PFSK-1 (cell line): Measurements from ENCODE around the gene STX5.

Experiments
- FOXP2 ChIP-seq: optimal IDR thresholded peaks from 2 replicates; pipeline ENCODE3; 2011; ENCODE audit warnings: borderline replicate concordance, control low read depth, inconsistent platforms; ENCODE audit not compliant: insufficient read depth; ENCODE audit errors: extremely low read length, extremely low read depth
- POLR2AphosphoS5 ChIP-seq: IDR thresholded peaks from 2 replicates; pipeline ENCODE4 v1.6.1; 2012; ENCODE audit warnings: low read depth, mild to moderate bottlenecking, control low read depth, low read length, moderate library complexity
- SIN3A ChIP-seq: IDR thresholded peaks from 2 replicates; pipeline ENCODE4 v1.6.1; 2012; ENCODE audit warnings: mild to moderate bottlenecking, low read length, moderate library complexity, borderline replicate concordance; ENCODE audit not compliant: insufficient read depth
- TAF1 ChIP-seq: IDR thresholded peaks from 2 replicates; pipeline ENCODE4 v1.6.1; 2012; ENCODE audit warnings: low read length, control low read depth, borderline replicate concordance; ENCODE audit not compliant: insufficient read depth
- TF ChIP-seq, protein P1 (sequence below), 2 experiments: IDR thresholded peaks; 2 replicates each; pipeline versions ENCODE4 v1.6.1 to v1.8.0; 2011 to 2012; ENCODE audit warnings: low read depth in 2 of 2, low read length in 2 of 2, control low read depth in 1 of 2, inconsistent platforms in 1 of 2, mild to moderate bottlenecking in 1 of 2, moderate library complexity in 1 of 2; ENCODE audit not compliant: insufficient read depth in 1 of 2

STX5 gene

DNA sequence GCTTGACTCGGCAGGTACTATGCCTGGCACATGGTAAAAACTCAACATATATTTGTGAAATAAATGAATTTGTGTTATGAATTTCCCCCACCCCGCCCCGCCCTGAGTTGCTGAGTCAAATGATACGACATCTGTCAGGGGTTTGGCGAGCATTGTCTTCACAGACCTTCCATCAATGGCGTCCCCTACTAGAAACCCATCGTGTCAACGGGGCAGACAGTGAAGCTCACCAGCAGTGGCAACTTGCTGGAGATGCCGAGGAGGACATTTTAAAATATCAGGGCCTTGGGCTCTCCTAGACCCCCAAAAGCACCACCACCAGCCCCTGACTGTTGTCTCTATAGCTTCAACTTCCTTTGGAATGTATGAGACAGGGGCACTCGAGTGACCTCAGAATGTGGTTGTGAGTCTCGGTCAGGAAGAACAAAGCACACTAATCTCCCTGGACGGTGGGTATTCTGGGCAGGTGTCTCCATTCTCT is 25.9 kb downstream of the STX5 start:
- TF ChIP-seq TAF1: no peak
- TF ChIP-seq, protein P1, sequence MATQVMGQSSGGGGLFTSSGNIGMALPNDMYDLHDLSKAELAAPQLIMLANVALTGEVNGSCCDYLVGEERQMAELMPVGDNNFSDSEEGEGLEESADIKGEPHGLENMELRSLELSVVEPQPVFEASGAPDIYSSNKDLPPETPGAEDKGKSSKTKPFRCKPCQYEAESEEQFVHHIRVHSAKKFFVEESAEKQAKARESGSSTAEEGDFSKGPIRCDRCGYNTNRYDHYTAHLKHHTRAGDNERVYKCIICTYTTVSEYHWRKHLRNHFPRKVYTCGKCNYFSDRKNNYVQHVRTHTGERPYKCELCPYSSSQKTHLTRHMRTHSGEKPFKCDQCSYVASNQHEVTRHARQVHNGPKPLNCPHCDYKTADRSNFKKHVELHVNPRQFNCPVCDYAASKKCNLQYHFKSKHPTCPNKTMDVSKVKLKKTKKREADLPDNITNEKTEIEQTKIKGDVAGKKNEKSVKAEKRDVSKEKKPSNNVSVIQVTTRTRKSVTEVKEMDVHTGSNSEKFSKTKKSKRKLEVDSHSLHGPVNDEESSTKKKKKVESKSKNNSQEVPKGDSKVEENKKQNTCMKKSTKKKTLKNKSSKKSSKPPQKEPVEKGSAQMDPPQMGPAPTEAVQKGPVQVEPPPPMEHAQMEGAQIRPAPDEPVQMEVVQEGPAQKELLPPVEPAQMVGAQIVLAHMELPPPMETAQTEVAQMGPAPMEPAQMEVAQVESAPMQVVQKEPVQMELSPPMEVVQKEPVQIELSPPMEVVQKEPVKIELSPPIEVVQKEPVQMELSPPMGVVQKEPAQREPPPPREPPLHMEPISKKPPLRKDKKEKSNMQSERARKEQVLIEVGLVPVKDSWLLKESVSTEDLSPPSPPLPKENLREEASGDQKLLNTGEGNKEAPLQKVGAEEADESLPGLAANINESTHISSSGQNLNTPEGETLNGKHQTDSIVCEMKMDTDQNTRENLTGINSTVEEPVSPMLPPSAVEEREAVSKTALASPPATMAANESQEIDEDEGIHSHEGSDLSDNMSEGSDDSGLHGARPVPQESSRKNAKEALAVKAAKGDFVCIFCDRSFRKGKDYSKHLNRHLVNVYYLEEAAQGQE (IDR thresholded peaks at IDR 0.05; ENCODE audit: insufficient read depth in 1 of 2, low read depth in 2 of 2, low read length in 2 of 2): no peak
- TF ChIP-seq POLR2AphosphoS5: no peak
- TF ChIP-seq SIN3A: no peak
- TF ChIP-seq FOXP2: no peak

DNA sequence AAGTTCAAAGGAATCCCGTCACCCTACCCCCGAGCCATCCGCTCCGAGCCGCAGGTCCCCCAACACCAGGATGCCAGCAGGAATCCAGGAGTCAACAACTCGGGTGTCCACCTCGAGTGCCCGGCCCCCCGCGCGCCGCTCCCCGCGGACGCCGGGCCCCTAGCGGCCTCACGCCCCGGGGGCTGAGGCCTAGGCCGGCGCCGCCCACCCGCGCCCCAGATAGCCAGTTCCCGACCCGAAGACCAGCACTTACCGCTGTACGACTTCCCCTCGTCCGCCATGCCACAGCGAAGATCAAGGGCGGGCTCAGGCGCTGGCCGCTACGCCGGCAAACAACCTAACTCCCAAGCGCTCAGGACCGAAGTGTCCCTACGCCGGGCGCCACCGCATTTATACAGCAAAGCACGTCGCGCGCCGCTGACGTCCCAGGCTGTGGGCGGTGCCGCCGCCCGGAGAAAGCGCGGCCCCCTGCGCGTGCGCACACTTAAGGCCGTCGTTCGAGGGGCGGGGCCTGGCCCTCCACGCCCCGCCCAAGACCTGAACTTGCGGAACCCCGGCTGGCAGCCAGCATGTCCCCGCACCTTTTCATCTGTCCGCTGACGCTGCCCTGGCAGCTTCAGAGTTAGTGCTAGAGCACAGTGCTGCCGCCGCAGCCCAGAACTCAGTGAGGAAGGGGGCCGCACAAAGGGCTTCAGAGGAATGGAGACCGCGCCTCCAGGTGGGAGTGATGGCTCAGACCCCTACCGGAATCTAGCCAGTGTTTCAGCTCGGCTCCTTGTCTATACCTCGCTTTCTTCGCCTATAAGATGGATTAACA is 26.6 kb downstream of the STX5 start, which contains the start of gene NXF1:
NXF1 (minus strand) TSS at position 365 of the 817 bp plus-strand sequence; CDS start at position 281, 84 bp downstream.
- peak; percentile 56 for TF ChIP-seq FOXP2
- TF ChIP-seq TAF1: peak; percentile 99
- TF ChIP-seq, protein P1 (IDR thresholded peaks at IDR 0.05; ENCODE audit: insufficient read depth in 1 of 2, low read depth in 2 of 2, low read length in 2 of 2): peak in 1 of 2 experiments; percentile 65
- TF ChIP-seq POLR2AphosphoS5: peak; percentile 100
- peak; percentile 90; the same call in 1 of the 2 replicates for TF ChIP-seq SIN3A

- TF ChIP-seq TAF1 (no peak), POLR2AphosphoS5 (no peak), SIN3A (no peak), FOXP2 (no peak)
- TF ChIP-seq, protein P1 (IDR thresholded peaks at IDR 0.05; ENCODE audit: insufficient read depth in 1 of 2, low read depth in 2 of 2, low read length in 2 of 2): no peak
Observed at GRCh38 chr11:62804310-62805075, 27.4 kb downstream of the STX5 start.

DNA sequence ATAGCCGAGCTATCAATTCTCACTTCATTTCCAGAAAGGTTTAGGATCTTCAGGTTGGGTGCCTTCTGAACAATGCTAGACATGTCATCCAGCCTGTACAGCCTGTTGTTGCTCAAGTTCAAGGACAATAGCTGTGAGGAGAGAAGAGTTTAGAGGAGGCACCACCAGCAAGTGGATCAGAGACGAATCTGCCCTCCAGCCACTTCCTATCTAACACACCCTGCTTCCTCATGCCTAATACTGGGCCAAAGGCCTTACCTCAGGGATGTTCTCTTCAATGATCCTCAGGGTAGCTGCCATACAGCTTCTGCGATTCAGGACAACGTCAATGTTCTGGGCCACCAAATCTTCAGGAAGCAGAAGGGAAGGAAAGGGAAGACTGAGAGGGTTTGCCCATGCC is 30.8 kb downstream of the STX5 start:
- TF ChIP-seq SIN3A (no peak), FOXP2 (no peak), POLR2AphosphoS5 (no peak), TAF1 (no peak)
- TF ChIP-seq, protein P1 (IDR thresholded peaks at IDR 0.05; ENCODE audit: insufficient read depth in 1 of 2, low read depth in 2 of 2, low read length in 2 of 2): no peak
